ENCODE data around the gene CZIB. TPM values are rescaled to one million over a fixed set of nuclear protein-coding genes. Genes with fewer than 3 reads are reported as not detected.

The CZIB gene
- total and polyA plus RNA-seq, 2 of the 13 experiments (the other 11 are each of a cell fraction or from before 2014, with no cell fraction given), result 49.2 to 67.0 TPM

DNA sequence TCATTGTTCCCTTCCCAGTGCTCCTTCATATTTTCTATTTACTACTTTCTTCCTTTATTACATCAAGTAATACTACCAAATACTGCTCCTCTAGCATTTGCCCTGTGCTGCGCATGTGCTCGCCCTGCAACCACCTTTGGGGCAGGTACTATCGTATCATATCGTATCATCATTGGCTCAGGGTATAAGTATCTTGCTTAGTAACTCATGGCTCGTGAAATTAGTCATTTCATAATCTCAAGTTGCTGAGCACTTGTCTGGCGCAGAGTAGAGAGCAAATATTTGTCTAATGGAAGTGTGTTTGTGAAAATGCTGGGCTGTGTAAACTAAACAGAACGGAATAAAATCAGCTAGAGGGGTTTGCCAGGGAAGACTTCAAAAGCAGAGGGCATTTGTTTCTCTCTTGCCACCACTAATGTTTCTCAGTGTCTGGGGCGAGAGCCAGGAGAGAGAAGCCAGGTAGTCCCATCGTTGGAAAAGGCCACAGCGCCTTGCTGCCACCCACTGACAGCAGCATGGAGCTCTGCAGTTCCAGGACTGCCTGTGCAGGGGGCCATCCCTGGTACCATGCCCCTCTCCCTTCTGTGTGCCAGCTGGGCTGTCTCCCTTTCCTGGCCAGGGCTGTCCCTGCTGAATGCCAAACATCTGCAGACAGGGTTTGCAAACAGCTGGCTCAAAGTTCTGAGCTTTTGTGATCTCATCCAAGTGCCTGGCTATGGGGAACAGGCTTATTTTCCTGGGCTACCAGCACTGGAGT, 43.8 kb downstream of the CZIB start (continued):
- TF ChIP-seq, protein P1, sequence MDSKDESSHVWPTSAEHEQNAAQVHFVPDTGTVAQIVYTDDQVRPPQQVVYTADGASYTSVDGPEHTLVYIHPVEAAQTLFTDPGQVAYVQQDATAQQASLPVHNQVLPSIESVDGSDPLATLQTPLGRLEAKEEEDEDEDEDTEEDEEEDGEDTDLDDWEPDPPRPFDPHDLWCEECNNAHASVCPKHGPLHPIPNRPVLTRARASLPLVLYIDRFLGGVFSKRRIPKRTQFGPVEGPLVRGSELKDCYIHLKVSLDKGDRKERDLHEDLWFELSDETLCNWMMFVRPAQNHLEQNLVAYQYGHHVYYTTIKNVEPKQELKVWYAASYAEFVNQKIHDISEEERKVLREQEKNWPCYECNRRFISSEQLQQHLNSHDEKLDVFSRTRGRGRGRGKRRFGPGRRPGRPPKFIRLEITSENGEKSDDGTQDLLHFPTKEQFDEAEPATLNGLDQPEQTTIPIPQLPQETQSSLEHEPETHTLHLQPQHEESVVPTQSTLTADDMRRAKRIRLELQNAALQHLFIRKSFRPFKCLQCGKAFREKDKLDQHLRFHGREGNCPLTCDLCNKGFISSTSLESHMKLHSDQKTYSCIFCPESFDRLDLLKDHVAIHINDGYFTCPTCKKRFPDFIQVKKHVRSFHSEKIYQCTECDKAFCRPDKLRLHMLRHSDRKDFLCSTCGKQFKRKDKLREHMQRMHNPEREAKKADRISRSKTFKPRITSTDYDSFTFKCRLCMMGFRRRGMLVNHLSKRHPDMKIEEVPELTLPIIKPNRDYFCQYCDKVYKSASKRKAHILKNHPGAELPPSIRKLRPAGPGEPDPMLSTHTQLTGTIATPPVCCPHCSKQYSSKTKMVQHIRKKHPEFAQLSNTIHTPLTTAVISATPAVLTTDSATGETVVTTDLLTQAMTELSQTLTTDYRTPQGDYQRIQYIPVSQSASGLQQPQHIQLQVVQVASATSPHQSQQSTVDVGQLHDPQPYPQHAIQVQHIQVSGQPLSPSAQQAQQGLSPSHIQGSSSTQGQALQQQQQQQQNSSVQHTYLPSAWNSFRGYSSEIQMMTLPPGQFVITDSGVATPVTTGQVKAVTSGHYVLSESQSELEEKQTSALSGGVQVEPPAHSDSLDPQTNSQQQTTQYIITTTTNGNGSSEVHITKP (CRISPR knock-in tag; IDR thresholded peaks at IDR 0.05; ENCODE audit: low read depth), result no peak
- TF ChIP-seq MXI1 (IDR thresholded peaks at IDR 0.05; ENCODE audit: borderline replicate concordance, low read depth, low read length), result no peak

DNA sequence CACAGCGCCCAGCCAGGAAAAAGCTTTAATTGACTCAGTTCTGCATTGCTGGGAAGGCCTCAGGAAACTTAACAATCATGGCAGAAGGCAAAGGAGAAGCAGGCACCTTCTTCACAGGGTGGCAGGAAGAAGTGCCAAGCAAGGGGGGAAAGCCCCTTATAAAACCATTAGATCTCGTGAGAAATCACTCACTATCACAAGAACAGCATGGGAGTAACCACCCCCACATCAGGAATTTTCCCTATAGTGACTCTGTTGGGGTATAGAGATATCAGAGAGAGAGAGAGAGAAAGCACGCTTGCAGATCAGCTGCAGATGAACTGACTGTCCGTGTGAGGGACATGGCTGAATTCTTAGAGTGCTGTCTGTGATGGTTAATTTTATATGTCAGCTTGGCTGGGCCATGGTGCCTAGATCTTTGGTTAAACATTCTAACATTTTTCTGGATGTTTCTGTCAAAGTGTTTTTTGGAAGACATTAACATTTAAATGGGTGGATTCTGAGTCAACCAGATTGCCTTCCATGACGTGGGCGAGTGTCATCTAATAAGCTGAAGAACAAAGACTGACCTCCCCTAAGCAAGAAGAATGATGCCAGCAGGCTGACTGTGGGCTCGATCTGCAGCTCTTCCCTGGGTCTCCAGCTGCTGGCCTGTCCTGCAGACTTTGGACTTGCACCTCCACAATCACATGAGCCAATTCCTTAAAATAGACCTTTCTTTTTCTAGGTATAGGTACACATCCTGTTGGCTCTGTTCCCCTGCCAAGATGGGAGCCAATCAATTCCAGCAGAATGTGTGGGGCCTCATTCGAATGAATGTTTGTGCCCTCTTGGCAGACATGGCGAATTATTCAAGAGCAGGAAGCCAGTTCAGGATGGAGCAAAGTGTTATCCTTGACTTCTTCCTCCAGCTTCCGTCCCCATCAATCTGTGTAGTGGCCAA, 45.2 kb downstream of the CZIB start:
- BruUV-seq (replicated peaks), result no TSS peak
- H3K27ac ChIP-seq (ENCODE audit: extremely low read length, insufficient read depth, low read length), result no peak overlapping the region
- H2AFZ ChIP-seq (ENCODE audit: low read length), result no peak overlapping the region
- no peaks in the 10 kb centered on the region for H4K20me1 ChIP-seq (ENCODE audit: insufficient read depth, low read length)
- no peaks in the 10 kb centered on the region for H3K9me3 ChIP-seq (ENCODE audit: low read length)
- no peak overlapping the region for H3K4me3 ChIP-seq (replicated peaks in 1 of 3; ENCODE audit: insufficient read depth in 1 of 3, low read depth in 2 of 3, low read length in 3 of 3)
- peak overlapping the region; percentile 70 for H3K4me2 ChIP-seq (ENCODE audit: low read depth, low read length)
- 56% methylated on average over 10 of the region's 10 CpGs for WGBS (ENCODE audit: low lambda C conversion rate)
- in situ Hi-C loops (cut with HindIII; ENCODE audit: extremely low pct_ligation_motif_present, low pct_unique_long_range_greater_than_20kb) (no loop called here), intact Hi-C loops (cut with micrococcal nuclease; ENCODE audit: unreplicated experiment) (no loop called here)
- ChIA-PET POLR2A (interaction anchor here (0.6 to 3.1 kb wide), 8 partner anchors 8 to 86 kb away, joined by 3 to 15 read pairs (median 4); no protein-coding TSS in a partner anchor), CTCF (ENCODE audit: low intra/inter-chr PET ratio, low total read pairs) (no interaction called here)
- H3K79me2 ChIP-seq (ENCODE audit: insufficient read depth, low read length), result no peaks in the 10 kb centered on the region
- FAIRE-seq (no peak), DNase-seq (ENCODE audit: low spot score) (no peak), ATAC-seq (no peak)
- H3K36me3 ChIP-seq (replicated peaks in 1 of 2; ENCODE audit: control insufficient read depth in 1 of 2, insufficient read depth in 2 of 2, low read length in 2 of 2), result no peaks in the 10 kb centered on the region
- H3K27me3 ChIP-seq (ENCODE audit: control insufficient read depth in 1 of 2, insufficient read depth in 2 of 2, low read length in 2 of 2), result no peaks in the 10 kb centered on the region; a peak in 2 of 5 replicates
- H3K9ac ChIP-seq (ENCODE audit: insufficient read depth, low read depth, low read length), result no peak overlapping the region
- H3K4me1 ChIP-seq (ENCODE audit: insufficient read depth, low read length), result peaks cover 76% of the 10 kb centered on the region
- peak in 1 of 2 experiments; percentile 43; a peak in 1 of 4 replicates for TF ChIP-seq EP300 (IDR thresholded peaks at IDR 0.05; ENCODE audit: low read depth in 2 of 2, low read length in 2 of 2)
- TF ChIP-seq EP300 (CRISPR knock-in tag; IDR thresholded peaks at IDR 0.05; ENCODE audit: borderline replicate concordance), result no peak
- TF ChIP-seq ZNF225 (CRISPR knock-in tag; IDR thresholded peaks at IDR 0.05), result no peak
- no peak for TF ChIP-seq NFKBIZ (CRISPR knock-in tag; IDR thresholded peaks at IDR 0.05)
- TF ChIP-seq ZSCAN20 (CRISPR knock-in tag; IDR thresholded peaks at IDR 0.05; ENCODE audit: borderline replicate concordance), result no peak
- no peak for TF ChIP-seq KLF16 (CRISPR knock-in tag; IDR thresholded peaks at IDR 0.05)
- 0 out of 2 replicates have a peak, but pooled peaks have one; percentile 75 for TF ChIP-seq ZNF264 (CRISPR knock-in tag; IDR thresholded peaks at IDR 0.05)
- TF ChIP-seq KLF6 (CRISPR knock-in tag; IDR thresholded peaks at IDR 0.05), result no peak
- no peak for TF ChIP-seq GABPA (IDR thresholded peaks at IDR 0.05; ENCODE audit: low read depth, low read length)
- TF ChIP-seq GABPA (CRISPR knock-in tag; IDR thresholded peaks at IDR 0.05; ENCODE audit: low read depth), result no peak
- TF ChIP-seq PAF1 (CRISPR knock-in tag; IDR thresholded peaks at IDR 0.05), result no peak
- TF ChIP-seq HNF4A (CRISPR knock-in tag; IDR thresholded peaks at IDR 0.05), result peak; percentile 45
- TF ChIP-seq, protein P2, sequence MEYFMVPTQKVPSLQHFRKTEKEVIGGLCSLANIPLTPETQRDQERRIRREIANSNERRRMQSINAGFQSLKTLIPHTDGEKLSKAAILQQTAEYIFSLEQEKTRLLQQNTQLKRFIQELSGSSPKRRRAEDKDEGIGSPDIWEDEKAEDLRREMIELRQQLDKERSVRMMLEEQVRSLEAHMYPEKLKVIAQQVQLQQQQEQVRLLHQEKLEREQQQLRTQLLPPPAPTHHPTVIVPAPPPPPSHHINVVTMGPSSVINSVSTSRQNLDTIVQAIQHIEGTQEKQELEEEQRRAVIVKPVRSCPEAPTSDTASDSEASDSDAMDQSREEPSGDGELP (IDR thresholded peaks at IDR 0.05; ENCODE audit: borderline replicate concordance, low read depth), result peak; percentile 45; the same call in 1 of the 2 replicates
- no peak for TF ChIP-seq SNAPC2 (CRISPR knock-in tag; IDR thresholded peaks at IDR 0.05)
- TF ChIP-seq KAT8 (CRISPR knock-in tag; IDR thresholded peaks at IDR 0.05), result no peak
- TF ChIP-seq REPIN1 (CRISPR knock-in tag; IDR thresholded peaks at IDR 0.05; ENCODE audit: borderline replicate concordance, low read depth), result no peak

Data from HepG2 (cell line).